NOMO-1 treated with DMSO at 0.1 percent for 48 hours (cell line): ENCODE data around the gene TAAR6.
"Not testable (repeated sequence)": the region's sequence is repeated elsewhere in the genome, so short reads cannot be mapped to it uniquely, and the experiment has no call there.

ENCODE experiments used
- DNase-seq: peaks from one replicate; lab custom pipeline; 2025; ENCODE audit not compliant: unreplicated experiment; lab: John Stamatoyannopoulos, UW

TAAR6 gene, protein sequence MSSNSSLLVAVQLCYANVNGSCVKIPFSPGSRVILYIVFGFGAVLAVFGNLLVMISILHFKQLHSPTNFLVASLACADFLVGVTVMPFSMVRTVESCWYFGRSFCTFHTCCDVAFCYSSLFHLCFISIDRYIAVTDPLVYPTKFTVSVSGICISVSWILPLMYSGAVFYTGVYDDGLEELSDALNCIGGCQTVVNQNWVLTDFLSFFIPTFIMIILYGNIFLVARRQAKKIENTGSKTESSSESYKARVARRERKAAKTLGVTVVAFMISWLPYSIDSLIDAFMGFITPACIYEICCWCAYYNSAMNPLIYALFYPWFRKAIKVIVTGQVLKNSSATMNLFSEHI

GRCh38 chr6:132570221-132570777 is at the start of gene TAAR6:
Gene TAAR6, plus strand, starts transcription at chr6:132570322. Its CDS starts 0 bp downstream, at chr6:132570322.
- DNase-seq: no peak

DNA sequence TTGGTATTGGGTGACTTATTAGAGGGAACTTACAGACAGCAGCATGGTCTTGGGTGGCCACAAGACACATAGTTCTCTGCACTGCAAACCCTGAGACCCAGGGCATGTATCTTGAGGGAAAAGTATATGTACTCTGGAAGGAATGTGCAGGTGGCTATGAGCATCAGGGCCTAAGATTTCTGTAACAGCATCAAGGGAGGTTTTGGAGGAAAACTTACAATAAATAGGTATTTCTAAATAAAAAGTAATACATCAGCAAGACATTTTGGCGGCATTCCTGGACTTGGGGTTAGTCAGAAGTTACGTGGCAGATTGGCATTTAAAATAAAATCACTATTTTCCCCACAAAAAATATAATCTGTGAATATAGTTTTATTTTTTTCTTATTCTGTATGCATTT is 49.2 kb upstream of the TAAR6 start:
- no peak for DNase-seq

GRCh38 chr6:132524646-132525045 is 45.5 kb upstream of the TAAR6 start:
- DNase-seq: no peak

- DNase-seq: no peak
Observed at GRCh38 chr6:132525866-132526265, 44.3 kb upstream of the TAAR6 start.

DNA sequence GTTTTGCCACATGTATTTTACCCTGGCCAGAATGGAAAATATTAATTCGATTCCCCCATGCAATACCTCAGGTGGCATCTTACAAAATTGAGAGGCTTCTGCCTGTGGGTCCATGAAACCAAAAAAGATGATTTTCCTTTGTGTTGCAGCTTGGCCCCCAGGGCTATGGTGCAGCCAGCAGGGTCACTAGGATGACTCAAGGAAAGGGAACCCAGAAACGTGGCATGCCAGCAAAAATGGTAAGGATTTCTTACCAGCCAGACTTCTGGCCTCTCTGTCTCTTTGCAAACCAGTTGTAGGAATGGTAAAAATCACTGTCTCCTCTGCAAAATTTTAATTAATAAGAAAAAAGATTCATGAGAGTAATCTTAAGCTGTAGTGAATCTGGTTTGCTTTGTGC is 43.7 kb upstream of the TAAR6 start:
- no peak for DNase-seq

- DNase-seq: no peak
Observed at GRCh38 chr6:132527791-132528190, 42.3 kb upstream of the TAAR6 start.

- peak; percentile 51 for DNase-seq
Observed at GRCh38 chr6:132530293-132530974, 39.7 kb upstream of the TAAR6 start.

DNA sequence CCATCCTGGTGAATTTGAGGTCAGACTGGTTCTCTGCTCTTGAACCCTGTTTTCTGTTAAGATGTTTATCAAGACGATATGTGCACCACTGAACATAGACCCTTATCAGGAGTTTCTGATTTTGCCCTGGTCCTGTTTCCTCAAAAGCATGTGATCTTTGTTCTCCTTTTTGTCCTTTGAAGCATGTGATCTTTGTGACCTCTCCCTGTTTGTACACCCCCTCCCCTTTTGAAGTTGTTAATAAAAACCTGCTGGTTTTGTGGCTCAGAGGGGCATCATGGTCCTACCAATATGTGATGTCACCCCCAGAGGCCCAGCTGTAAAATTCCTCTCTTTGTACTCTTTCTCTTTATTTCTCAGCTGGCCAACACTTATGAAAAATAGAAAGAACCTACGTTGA is 35.6 kb upstream of the TAAR6 start:
- not testable (repeated sequence) for DNase-seq

DNA sequence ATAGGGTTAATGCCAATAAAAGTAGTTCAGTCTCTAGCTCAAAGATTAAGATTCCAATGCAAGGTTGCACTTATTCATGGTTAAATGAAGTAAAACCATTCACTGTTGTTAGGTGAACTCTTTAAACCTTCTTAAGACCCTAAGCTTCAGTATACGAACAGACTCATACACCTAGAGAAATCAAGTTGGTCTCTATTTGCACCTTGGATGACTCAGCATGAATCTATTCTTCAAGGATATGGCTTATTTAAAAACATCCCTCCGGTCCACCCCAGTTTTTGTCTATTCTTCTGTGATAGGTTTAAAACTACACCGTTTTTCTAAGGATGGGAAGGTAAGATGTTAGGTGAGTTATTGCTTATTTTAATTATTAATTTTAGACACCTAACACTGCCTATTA is 33.0 kb upstream of the TAAR6 start:
- no peak for DNase-seq

DNA sequence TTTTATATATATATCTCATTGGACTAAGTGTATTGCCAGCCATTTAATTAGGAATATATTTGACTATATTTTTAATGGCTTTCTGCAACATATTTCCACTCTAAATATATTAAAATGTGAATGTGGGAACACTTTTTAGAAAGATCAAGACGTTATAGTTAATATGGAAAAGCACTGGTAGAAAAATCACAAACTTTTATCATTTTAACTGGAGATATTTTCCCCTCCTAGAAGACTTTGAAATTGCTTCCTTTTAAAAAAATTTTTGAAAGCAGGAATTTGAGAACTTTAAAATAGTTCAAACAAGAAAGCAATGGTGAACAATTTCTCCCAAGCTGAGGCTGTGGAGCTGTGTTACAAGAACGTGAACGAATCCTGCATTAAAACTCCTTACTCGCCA is 32.1 kb upstream of the TAAR6 start, which contains the start of gene TAAR9:
Gene TAAR9, plus strand, starts transcription at position 301 of the 400 bp plus-strand sequence. Its CDS starts 13 bp downstream, at position 314.
- no peak for DNase-seq

- DNase-seq: no peak
Observed at GRCh38 chr6:132544826-132545225, 25.3 kb upstream of the TAAR6 start.

DNA sequence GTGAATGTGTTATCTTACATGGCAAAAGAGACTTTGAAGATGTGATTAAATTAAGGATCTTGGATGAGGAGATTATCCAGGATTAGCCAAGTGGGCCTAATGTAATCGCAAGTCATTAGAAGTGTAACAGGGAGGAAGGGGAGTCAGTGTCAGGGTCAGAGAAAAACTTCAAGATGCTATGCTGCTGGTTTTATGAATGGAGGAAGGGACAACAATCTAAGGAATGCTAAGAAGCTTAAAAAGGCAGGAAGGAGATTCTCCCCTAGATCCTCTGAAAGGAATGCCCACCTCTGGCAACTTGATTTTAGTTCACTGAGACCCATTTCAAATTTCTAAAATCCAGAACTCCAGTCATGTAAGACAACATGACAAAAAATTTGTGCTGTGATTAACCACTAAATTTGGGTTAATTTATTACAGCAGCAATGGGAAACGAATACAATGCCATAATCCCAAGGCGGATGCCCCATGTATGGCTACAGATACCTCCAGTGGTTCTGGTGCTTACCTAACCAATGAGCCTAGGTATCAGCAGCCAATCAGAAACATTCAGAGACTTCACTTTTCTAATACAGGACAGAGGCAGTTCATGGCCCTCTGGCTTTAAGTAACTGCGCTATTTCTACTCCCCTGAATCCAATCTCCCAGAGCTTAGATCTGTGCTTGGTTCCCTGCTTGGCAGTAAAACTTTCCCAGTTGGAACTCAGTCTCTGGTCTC is 21.2 kb upstream of the TAAR6 start:
- DNase-seq: no peak

GRCh38 chr6:132551214-132551613 is 18.9 kb upstream of the TAAR6 start:
- no peak for DNase-seq

GRCh38 chr6:132552372-132552771 is 17.8 kb upstream of the TAAR6 start, which contains the start of gene TAAR8:
Gene TAAR8, plus strand, starts transcription at chr6:132552672. Its CDS starts 21 bp downstream, at chr6:132552693.
- no peak for DNase-seq

DNA sequence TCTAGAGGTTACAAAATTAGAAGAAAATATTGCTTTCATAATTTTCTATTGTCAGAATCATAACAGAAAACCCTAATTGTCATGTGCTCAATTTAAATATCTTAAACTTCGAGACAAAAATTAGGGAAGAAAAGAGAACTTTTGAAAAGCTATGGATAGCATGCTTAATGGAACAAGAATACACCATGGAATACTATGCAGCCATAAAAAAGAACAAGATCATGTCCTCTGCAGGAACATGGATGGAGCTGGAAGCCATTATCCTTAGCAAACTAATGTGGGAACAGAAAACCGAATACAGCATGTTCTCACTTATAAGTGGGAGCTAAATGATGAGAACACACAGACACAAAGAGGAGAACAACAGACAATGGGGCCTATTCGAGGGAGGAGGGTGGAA is 10.0 kb upstream of the TAAR6 start:
- DNase-seq: not testable (repeated sequence)

DNA sequence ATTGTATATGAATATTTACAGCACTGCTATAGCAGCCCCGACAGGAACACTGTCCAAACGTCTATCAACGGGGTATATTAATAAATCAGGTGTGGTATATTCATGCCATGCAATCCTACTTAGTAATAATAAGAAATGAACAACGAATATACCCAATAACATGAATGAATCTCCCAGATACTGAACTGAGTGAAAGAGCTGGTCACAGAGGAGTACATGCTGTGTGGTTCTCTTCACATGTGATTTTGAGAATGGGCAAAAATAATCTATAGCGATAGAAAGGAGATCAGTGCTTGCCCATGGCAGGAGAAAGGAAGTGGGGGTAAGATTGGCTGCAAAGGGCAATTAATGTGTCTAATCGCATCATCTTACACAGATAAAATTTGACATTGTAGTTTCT is 3.7 kb upstream of the TAAR6 start:
- no peak for DNase-seq

DNA sequence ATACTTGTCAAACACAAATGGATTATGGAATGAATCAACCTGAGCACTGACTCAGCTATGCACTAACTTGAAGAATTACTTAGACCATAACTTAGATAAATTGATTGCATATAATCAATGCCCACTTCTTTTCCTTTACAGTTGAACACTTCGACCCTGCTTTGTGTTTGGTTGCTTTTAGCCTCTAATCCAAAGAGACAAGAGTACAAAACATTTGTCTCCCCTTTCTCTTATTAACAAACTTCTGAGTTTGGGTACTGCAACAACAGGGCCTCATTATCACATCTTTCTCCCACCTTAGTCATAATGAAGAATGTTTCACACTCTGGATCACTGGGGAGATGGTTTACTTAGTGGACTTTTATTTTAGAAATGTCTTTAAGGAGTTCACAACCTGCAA is 2.6 kb upstream of the TAAR6 start:
- no peak for DNase-seq

DNA sequence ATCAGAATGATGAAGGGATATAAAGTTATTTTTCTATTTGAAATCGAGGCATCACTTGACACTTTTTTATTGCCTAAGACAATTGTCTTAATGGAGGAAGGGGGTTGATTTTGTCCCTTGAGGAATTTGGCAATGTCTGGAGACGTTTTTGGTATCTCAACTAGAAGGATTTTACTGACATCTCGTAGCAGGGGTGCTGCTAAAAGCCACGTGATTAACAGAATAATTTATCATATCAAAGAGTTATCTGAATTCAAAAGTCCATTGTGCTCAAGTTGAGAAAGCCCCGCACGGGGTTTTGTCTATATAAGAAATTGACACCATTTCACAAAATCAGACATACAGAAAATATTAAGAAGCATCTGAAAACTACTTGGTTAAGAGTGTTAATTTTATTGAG is 1.5 kb upstream of the TAAR6 start:
- DNase-seq: no peak

- DNase-seq: no peak
Observed at GRCh38 chr6:132569170-132569569, 952 bp upstream of the TAAR6 start.

DNA sequence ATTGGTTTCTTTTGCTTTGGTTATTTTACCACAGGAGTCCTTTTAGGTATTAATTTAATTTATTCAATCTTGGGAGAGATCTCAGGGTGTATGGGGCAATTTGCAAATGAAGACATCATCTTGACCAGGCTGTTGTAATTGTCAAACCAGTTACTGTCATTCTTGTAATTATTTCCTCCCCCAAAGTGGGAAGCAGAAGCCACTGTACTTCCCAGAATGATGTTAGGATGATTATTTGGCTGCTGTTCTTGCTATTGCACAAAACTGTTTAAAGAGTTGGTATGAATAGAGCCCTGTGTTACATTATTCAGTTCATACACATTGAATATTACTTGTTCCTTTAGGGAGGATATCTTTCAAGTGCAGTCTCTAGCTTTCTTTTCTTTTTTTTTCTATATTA is 1.7 kb downstream of the TAAR6 start:
- peak; percentile 6 for DNase-seq

GRCh38 chr6:132584698-132585097 is 14.6 kb downstream of the TAAR6 start:
- DNase-seq: no peak
